Fibroblast of peridontal ligament (primary cell): ENCODE data around the gene DCUN1D1.
A peak's percentile ranks its signal among the peaks of the same experiment; 100 is the strongest.

ENCODE experiments used
- DNase-seq: peaks from one replicate; pipeline ENCODE4 v3.0.0-alpha.2; 2010; ENCODE audit errors: extremely low read depth

The DCUN1D1 gene

DNA sequence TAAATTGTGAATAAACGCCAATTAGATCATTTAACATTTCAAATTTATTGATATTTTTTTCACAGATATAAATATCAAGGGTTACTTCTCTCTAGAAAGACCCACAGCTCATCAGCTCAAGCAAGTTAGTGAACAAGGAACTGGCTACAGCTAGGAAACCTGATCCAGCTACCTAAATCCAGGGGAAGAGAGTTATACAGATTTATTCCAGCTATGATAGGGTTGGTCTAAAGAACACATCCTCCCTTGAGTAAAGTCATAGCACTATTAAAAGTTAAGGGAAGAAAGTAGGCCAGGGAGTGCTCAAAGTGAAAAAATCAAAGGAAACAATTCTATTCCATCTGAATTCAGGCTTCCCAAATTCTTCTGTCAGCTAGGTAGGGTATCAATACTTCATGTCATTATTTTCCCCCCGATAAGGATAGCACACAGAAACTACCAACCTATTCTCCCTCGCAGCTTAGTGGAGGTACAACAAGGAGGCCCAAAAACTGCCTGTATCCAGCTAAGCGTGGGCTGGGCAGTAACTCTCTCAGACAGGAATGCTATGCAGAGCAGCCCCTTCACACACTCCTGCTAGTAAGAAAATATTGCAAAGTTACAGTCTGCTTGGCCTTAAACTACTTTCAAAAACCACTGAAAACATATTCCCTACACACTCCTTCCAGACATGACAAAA is 44.0 kb downstream of the DCUN1D1 start:
- no peak for DNase-seq

GRCh38 chr3:182935803-182936202 is 44.5 kb downstream of the DCUN1D1 start:
- DNase-seq: no peak

DNA sequence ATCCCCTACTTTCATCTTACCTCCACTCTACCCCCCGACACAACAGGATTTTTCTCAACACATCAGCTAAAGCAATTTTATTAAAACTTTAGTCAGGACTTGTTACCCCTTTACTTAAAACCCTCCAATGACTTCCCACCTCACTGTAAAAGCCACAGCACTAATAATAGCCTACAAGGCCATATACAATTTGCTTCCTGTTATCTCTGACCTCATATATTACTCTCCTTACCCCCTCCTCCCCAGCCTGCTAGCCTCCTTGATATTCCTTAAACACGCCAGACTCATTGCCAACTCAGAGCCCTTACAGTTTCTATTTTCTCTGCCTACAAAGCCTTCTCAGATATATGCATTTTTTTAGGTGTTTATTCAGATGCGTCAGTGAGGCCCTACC is 54.4 kb downstream of the DCUN1D1 start:
- no peak for DNase-seq

DNA sequence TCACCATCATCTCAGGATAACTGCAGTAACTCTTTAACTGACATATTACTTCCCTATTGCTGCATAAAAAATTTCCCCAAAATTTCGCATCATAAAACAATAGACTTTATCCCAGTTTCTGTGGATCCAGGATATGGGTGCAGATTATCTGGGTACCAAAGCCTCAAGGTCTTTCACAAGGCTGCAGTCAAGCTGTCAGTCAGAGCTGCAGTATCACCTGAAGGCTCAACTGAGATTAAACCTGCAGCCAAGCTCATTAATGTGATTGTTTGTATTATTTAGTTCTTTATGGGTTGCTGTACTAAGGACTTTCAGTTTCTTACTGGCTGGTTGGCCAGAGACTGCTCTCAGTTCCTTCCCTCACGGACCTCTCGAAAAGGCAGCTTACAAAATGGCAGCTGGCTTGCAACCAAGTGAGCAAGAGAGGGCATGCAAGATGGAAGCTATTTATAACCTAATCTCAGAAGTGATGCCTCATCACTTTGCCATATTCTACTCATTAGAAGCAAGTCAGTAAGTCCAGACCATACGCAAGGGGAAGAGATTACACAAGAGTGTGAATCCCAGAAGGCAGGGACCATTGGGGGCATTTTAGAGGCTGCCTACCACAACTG is 54.9 kb downstream of the DCUN1D1 start:
- peak; percentile 62 for DNase-seq

- DNase-seq: peak; percentile 70
These were observed 58.5 kb downstream of the DCUN1D1 start for GRCh38 chr3:182921665-182922355.

GRCh38 chr3:182920515-182921084 is 59.7 kb downstream of the DCUN1D1 start:
- DNase-seq: no peak

DNA sequence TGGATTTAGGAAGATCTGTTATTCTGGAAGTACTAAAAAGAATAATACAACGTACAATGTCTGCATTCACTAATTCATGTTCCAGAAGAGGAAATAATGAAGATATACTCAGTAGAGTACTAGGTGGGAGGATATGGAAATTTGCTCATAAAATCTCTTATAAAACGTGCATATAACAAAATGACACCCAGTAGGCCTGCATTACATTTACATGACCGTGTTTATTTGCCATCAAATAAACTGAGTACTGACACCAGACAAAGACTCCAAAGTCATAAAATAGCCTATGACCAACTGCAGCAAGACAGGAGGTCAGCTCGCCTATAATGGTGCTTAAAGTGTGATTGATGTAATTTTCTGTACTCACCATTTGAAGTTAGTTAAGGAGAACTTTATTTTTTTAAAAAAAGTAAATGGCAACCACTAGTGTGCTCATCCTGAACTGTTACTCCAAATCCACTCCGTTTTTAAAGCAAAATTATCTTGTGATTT is 60.4 kb downstream of the DCUN1D1 start:
- DNase-seq: no peak

- DNase-seq: no peak
These were observed 63.2 kb downstream of the DCUN1D1 start for GRCh38 chr3:182917134-182917533.

DNA sequence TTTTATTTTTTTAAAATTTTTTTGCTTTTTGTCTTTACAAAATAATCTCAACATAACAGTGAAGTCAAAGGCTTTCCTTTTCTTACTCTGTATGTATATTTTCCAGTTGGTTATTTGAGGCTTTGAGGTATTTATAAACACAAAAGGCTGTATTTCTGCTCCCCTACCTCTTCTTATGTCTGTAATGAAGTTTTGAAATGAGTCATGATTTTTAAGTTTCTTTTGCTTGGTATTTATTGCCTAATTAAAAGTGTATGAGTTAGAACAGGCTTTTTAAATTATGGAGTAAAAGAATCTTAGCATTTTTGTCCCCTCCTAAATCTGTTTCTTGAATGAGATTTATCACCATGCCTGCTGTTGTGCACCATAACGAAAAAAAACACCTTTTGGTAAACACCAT is 66.0 kb downstream of the DCUN1D1 start:
- peak; percentile 43 for DNase-seq

DNA sequence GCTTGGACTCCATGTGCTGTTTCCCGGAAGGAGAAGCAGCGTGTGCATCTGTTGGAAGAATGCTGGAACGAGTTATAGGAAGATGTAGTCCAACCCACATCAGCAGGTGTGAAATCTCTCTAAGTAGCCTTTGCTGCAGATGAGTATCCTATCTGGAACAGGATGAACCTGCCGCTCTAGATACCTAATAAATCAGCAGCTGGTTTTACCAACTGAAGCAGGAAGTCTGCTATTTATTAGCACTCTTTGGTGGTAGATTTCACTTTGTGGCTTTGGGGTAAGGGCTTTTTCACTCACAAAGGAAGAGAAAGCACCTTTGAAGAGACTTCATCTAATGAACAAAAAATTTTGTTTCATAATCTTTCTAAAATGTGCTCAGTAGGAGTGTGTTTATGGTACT is 66.4 kb downstream of the DCUN1D1 start:
- DNase-seq: no peak

GRCh38 chr3:182912474-182912873 is 67.9 kb downstream of the DCUN1D1 start:
- no peak for DNase-seq

DNA sequence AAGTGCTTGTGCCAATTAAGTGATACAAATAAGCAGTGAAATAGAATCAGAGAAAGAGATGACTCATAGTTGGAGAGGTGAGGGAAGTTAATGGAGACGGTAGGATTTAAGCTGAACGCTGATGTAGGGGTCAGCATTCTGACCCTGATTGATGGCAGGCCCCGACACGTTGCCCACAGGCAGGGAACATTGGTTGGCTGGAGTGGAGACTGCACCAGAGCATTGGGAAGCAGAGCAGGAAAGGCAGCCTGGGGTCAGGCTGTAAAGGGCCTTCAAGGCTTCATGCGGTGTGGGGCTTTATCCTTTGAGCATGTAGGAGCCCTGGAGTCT is 68.6 kb downstream of the DCUN1D1 start:
- no peak for DNase-seq

GRCh38 chr3:182910936-182911781 is 69.2 kb downstream of the DCUN1D1 start:
- DNase-seq: no peak

GRCh38 chr3:182909318-182910040 is 70.9 kb downstream of the DCUN1D1 start:
- DNase-seq: peak; percentile 38

GRCh38 chr3:182908471-182908870 is 71.9 kb downstream of the DCUN1D1 start:
- DNase-seq: peak; percentile 79

- no peak for DNase-seq
These were observed 74.3 kb downstream of the DCUN1D1 start for GRCh38 chr3:182906036-182906435.

DNA sequence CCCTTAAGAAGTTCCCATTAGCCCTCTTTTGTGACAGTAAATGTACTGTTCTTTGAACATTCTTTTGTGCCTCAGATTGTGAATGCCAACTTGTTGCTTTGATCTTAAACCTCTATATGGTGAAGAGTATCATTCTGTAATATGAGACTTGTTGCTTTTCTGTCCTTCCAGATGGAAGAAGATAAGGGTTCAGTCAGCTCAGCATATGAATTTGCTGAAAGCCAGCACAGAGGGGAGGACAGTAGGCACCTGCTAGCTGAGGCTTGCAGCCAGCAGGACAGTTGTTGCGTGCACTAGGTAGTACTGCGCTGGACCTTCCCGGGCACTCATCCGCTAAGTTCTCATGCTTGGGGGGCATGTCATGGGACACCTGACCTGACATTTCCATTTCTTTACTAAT is 74.7 kb downstream of the DCUN1D1 start:
- no peak for DNase-seq

DNA sequence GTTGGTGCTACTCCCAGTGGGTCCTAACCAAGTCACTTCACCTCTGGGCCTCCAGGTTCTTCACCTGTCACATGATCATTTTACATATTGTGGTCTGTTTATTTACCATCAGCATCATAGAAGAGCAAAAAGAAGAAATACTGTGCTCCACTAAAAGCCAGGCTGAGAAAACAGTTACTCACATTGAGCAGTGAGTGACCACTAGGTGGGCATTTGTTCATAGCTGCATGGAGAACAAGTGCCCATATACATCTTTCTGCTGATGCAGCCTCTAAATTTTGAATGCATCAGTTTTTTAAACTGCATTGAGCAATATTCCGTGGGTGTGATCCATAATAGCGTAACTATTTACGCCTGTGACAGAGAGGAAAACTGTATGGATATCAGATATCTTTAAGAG is 76.2 kb downstream of the DCUN1D1 start:
- no peak for DNase-seq

DNA sequence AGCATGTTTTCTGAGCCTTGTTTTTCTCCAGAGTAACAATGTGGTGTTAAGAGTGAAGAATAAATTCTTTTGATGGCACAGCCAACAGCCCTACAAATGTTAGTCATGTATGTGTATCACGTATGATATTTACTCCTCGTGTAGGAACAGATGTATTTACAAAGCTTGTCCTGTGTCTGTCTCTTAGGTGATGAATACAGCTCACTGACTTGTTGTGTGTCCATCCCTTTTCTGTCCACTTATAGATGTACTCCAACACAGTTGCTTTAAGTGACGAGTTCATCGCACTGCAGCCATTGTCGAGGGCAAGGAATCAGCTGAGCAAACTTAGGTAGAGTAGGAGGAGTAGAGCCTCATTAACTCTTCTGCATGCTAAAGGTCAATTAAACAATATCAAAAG is 78.1 kb downstream of the DCUN1D1 start:
- DNase-seq: no peak

DNA sequence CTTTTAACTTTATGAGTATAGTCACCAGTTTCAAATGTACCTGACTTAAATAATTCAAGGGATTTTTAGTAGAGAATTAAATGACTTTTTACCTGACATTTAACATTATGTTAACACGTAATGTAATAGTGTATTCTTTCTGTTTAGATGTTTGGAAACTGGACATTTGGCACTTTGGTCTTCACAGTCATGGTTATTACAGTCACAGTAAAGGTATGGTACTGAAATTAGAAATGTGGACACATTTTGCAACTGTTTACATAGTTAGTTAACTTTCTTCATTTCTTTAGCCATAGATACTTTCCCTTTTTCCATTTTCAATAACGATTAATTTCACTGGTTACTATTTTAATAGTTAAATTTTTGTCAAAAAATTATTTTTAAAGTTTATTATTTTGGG is 83.8 kb downstream of the DCUN1D1 start:
- DNase-seq: no peak

DNA sequence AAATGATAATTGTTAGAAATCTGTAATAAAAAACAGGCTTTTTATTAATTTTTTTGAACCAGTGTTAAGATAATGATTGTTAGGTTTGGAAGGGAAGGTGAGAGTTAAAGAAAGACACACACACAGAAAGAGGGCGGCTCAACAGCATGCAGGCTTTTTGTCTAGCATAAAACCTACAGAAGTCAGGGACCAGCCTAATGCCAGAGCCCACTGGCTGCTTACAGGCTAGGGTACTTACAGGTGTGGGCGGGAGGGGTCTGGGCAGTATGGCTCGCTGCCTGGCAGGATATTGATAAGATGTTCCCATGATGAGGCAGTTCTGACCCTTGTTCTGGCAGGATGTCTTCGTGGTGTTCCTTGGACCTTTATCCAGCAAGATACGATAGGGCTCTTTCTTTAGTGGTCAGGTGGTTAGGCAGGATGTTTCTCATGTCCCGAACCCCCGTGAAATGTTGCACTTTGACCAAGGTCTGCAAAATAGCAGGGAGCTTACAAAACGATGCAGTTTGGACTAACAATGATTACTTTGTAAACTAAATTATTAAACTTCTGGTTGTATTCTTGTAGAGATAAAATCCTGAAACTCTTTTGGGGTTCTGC is 84.7 kb downstream of the DCUN1D1 start:
- DNase-seq: no peak
